Hepatocyte (in vitro differentiated cells): Measurements from ENCODE around the gene ASXL2.

Experiments used
- CTCF ChIP-seq: fragments of 200-600 bp; sonication (generic); IDR thresholded peaks from 2 replicates; pipeline ENCODE4 v1.5.1; 2016; ENCODE audit warnings: antibody characterized with exemption, mild to moderate bottlenecking; ENCODE audit not compliant: poor library complexity
- EZH2 ChIP-seq: fragments of 200-600 bp; sonication (generic); IDR thresholded peaks from 2 replicates; pipeline ENCODE4 v1.6.1; 2016; ENCODE audit warnings: antibody characterized with exemption, mild to moderate bottlenecking, borderline replicate concordance
- EZH2phosphoT487 ChIP-seq: fragments of 200-600 bp; sonication (generic); IDR thresholded peaks from one replicate; pipeline ENCODE4 v1.6.1; 2018; ENCODE audit warnings: antibody characterized with exemption, mild to moderate bottlenecking, low read depth, moderate library complexity; ENCODE audit not compliant: unreplicated experiment, severe bottlenecking

GRCh38 chr2:25903216-25903776 lies 25.0 kb upstream of the ASXL2 start:
- no peak for TF ChIP-seq CTCF
- TF ChIP-seq EZH2: no peak
- no peak for TF ChIP-seq EZH2phosphoT487
